ENCODE data around the gene FLOT1.
A peak's percentile ranks its signal among the peaks of the same experiment; 100 is the strongest.

The FLOT1 gene

GRCh38 chr6:30742316-30743098, at the start of gene FLOT1:
TSS of gene FLOT1 (minus strand) at chr6:30742687. CDS start at chr6:30742189, 498 bp downstream.
- DNase-seq (ENCODE audit: low read depth): peak; percentile 89

GRCh38 chr6:30790724-30791383, 48.4 kb upstream of the FLOT1 start:
- no peak for DNase-seq (ENCODE audit: low read depth)

- DNase-seq (ENCODE audit: low read depth): no peak
Observed at GRCh38 chr6:30789606-30790005, 47.1 kb upstream of the FLOT1 start.

- no peak for DNase-seq (ENCODE audit: low read depth)
Observed at GRCh38 chr6:30787954-30788353, 45.5 kb upstream of the FLOT1 start.

- no peak for DNase-seq (ENCODE audit: low read depth)
Observed at GRCh38 chr6:30782425-30783014, 40.0 kb upstream of the FLOT1 start.

- DNase-seq (ENCODE audit: low read depth): no peak
Observed at GRCh38 chr6:30781743-30782424, 39.4 kb upstream of the FLOT1 start.

GRCh38 chr6:30781395-30781742, 38.9 kb upstream of the FLOT1 start:
- no peak for DNase-seq (ENCODE audit: low read depth)

- no peak for DNase-seq (ENCODE audit: low read depth)
Observed at GRCh38 chr6:30780642-30780920, 38.1 kb upstream of the FLOT1 start.

- no peak for DNase-seq (ENCODE audit: low read depth)
Observed at GRCh38 chr6:30779850-30780641, 37.6 kb upstream of the FLOT1 start.

GRCh38 chr6:30778001-30778635, 35.6 kb upstream of the FLOT1 start:
- no peak for DNase-seq (ENCODE audit: low read depth)

GRCh38 chr6:30777155-30777485, 34.6 kb upstream of the FLOT1 start:
- no peak for DNase-seq (ENCODE audit: low read depth)

GRCh38 chr6:30776390-30777154, 34.1 kb upstream of the FLOT1 start:
- DNase-seq (ENCODE audit: low read depth): no peak

- no peak for DNase-seq (ENCODE audit: low read depth)
Observed at GRCh38 chr6:30775104-30775503, 32.6 kb upstream of the FLOT1 start.

GRCh38 chr6:30774701-30775100, 32.2 kb upstream of the FLOT1 start:
- no peak for DNase-seq (ENCODE audit: low read depth)

- no peak for DNase-seq (ENCODE audit: low read depth)
Observed at GRCh38 chr6:30770592-30770991, 28.1 kb upstream of the FLOT1 start.

- DNase-seq (ENCODE audit: low read depth): no peak
Observed at GRCh38 chr6:30769853-30770524, 27.5 kb upstream of the FLOT1 start.

- peak; percentile 40 for DNase-seq (ENCODE audit: low read depth)
Observed at GRCh38 chr6:30769088-30769852, 26.8 kb upstream of the FLOT1 start.

GRCh38 chr6:30768634-30769087, 26.2 kb upstream of the FLOT1 start:
- no peak for DNase-seq (ENCODE audit: low read depth)

GRCh38 chr6:30767944-30768301, 25.4 kb upstream of the FLOT1 start:
- DNase-seq (ENCODE audit: low read depth): no peak
